HL-60 (cell line): ENCODE measurements around the gene ARPC1B.

Experiments used
- CTCF ChIP-seq: IDR thresholded peaks from one replicate; pipeline ENCODE4 v1.5.1; 2011; ENCODE audit warnings: low read length, control low read depth, inconsistent platforms; ENCODE audit not compliant: insufficient read depth
- GABPA ChIP-seq: IDR thresholded peaks from 2 replicates; pipeline ENCODE4 v1.6.1; 2012; ENCODE audit warnings: low read depth
- POLR2AphosphoS5 ChIP-seq: IDR thresholded peaks from 2 replicates; pipeline ENCODE4 v1.6.1; 2012; ENCODE audit warnings: low read depth
- REST ChIP-seq: IDR thresholded peaks from 2 replicates; pipeline ENCODE4 v1.6.1; 2012; ENCODE audit warnings: low read depth; ENCODE audit not compliant: insufficient replicate concordance

- TF ChIP-seq CTCF = no peak
- no peak for TF ChIP-seq GABPA
- TF ChIP-seq POLR2AphosphoS5 = no peak
- TF ChIP-seq REST = no peak
Measured at GRCh38 chr7:99368750-99369389, 5.7 kb upstream of the ARPC1B start.
